ENCODE data around the gene PHEX.
A peak's percentile ranks its signal among the peaks of the same experiment; 100 is the strongest.

The PHEX gene

GRCh38 chrX:22163326-22163725, 131.2 kb downstream of the PHEX start:
- no peak for DNase-seq

- no peak for DNase-seq
Observed at GRCh38 chrX:22164770-22165388, 132.8 kb downstream of the PHEX start.

- DNase-seq = no peak
Observed at GRCh38 chrX:22165732-22166457, 133.8 kb downstream of the PHEX start.

- DNase-seq = no peak
Observed at GRCh38 chrX:22171287-22172060, 139.3 kb downstream of the PHEX start.

GRCh38 chrX:22173966-22174365, 141.8 kb downstream of the PHEX start:
- DNase-seq = no peak

- no peak for DNase-seq
Observed at GRCh38 chrX:22177950-22178515, 145.9 kb downstream of the PHEX start.

GRCh38 chrX:22184096-22184495, 152.0 kb downstream of the PHEX start:
- no peak for DNase-seq

- no peak for DNase-seq
Observed at GRCh38 chrX:22186165-22186564, 154.0 kb downstream of the PHEX start.

GRCh38 chrX:22192419-22193060, 160.4 kb downstream of the PHEX start:
- DNase-seq = peak; percentile 1 to 43 (median 1)

- DNase-seq = no peak
Observed at GRCh38 chrX:22193851-22194659, 161.9 kb downstream of the PHEX start.

GRCh38 chrX:22194660-22194945, 162.5 kb downstream of the PHEX start:
- DNase-seq = no peak

- DNase-seq = no peak
Observed at GRCh38 chrX:22196149-22196548, 164.0 kb downstream of the PHEX start.

- no peak for DNase-seq
Observed at GRCh38 chrX:22202251-22202650, 170.1 kb downstream of the PHEX start.

- no peak for DNase-seq
Observed at GRCh38 chrX:22203186-22203585, 171.1 kb downstream of the PHEX start.

GRCh38 chrX:22206781-22207180, 174.7 kb downstream of the PHEX start:
- DNase-seq = no peak

GRCh38 chrX:22220941-22221340, 188.8 kb downstream of the PHEX start:
- DNase-seq = no peak

- no peak for DNase-seq
Observed at GRCh38 chrX:22234380-22234779, 202.3 kb downstream of the PHEX start.

- DNase-seq = no peak
Observed at GRCh38 chrX:22237479-22237878, 205.4 kb downstream of the PHEX start.

- no peak for DNase-seq
Observed at GRCh38 chrX:22246620-22247019, 214.5 kb downstream of the PHEX start.

- DNase-seq = no peak
Observed at GRCh38 chrX:22247169-22247568, 215.0 kb downstream of the PHEX start.

GRCh38 chrX:22248401-22248800, 216.3 kb downstream of the PHEX start:
- DNase-seq = no peak

- no peak for DNase-seq
Observed at GRCh38 chrX:22249371-22249770, 217.2 kb downstream of the PHEX start.

Data from activated naive CD4-positive, alpha-beta T cell (primary cell).